GM12875 (cell line): ENCODE results near the gene INVS.
"Not testable (repeated sequence)": the region's sequence is repeated elsewhere in the genome, so short reads cannot be mapped to it uniquely, and the experiment has no call there.

Experiments
- H3K4me3 ChIP-seq: one replicate; pipeline ENCODE4 v1.5.1; 2011; ENCODE audit warnings: low read depth, low read length, control low read depth
- CTCF ChIP-seq: IDR thresholded peaks from 2 replicates; pipeline ENCODE4 v1.5.1; 2011; ENCODE audit warnings: low read depth, mild to moderate bottlenecking, control low read depth, inconsistent platforms, low read length, moderate library complexity, borderline replicate concordance; ENCODE audit not compliant: insufficient read depth

Gene INVS

GRCh38 chr9:100229561-100229960 lies 130.5 kb downstream of the INVS start:
- no peak for TF ChIP-seq CTCF
- H3K4me3 ChIP-seq = no peak overlapping the region

- H3K4me3 ChIP-seq = not testable (repeated sequence)
Measured at GRCh38 chr9:100236986-100237385, 137.9 kb downstream of the INVS start.

- H3K4me3 ChIP-seq = no peak overlapping the region
- TF ChIP-seq CTCF = no peak
Measured at GRCh38 chr9:100240512-100240911, 141.5 kb downstream of the INVS start.

GRCh38 chr9:100267211-100267610 lies 168.2 kb downstream of the INVS start:
- no peak for TF ChIP-seq CTCF
- no peak overlapping the region for H3K4me3 ChIP-seq

GRCh38 chr9:100268271-100268670 lies 169.2 kb downstream of the INVS start:
- H3K4me3 ChIP-seq = no peak overlapping the region
- no peak for TF ChIP-seq CTCF

- no peak for TF ChIP-seq CTCF
- H3K4me3 ChIP-seq = no peak overlapping the region
Measured at GRCh38 chr9:100269656-100270055, 170.6 kb downstream of the INVS start.

GRCh38 chr9:100277166-100277979 lies 178.3 kb downstream of the INVS start:
- H3K4me3 ChIP-seq = no peak overlapping the region
- no peak for TF ChIP-seq CTCF

GRCh38 chr9:100281066-100281465 lies 182.0 kb downstream of the INVS start:
- no peak for TF ChIP-seq CTCF
- H3K4me3 ChIP-seq = no peak overlapping the region
